Measurements from ENCODE around the gene CKAP2L. TPM values are rescaled to one million over a fixed set of nuclear protein-coding genes. Genes with fewer than 3 reads are reported as not detected.
A peak's percentile ranks its signal among the peaks of the same experiment; 100 is the strongest.

CKAP2L gene
- total and polyA plus RNA-seq, 10 of the 15 experiments (the other 5 are each of a cell fraction or from before 2014, with no cell fraction given), result 10.5 to 37.4 (median 20.2) TPM

- POLR2A ChIA-PET, result interaction anchor here (1.1 to 3.1 kb wide), 7 partner anchors 9 to 72 kb away, joined by 3 to 15 read pairs (median 4); partner anchors contain the start of gene IL1B
- DNase-seq (ENCODE audit: low read depth, low spot score) (no peak), ATAC-seq (no peak), FAIRE-seq (no peak)
- CTCF ChIA-PET, result interaction anchor here (0.9 to 2.2 kb wide), 7 partner anchors 8 to 128 kb away, joined by 3 to 13 read pairs (median 7); no protein-coding TSS in a partner anchor
- Histone ChIP-seq H3K27ac (ENCODE audit: control insufficient read depth, insufficient read depth) (no peak overlapping the region), H3K4me2 (ENCODE audit: control insufficient read depth, insufficient read depth) (no peak overlapping the region), H2AFZ (ENCODE audit: control insufficient read depth, low read depth, low read length) (no peak overlapping the region), H3K9ac (ENCODE audit: control insufficient read depth, insufficient read depth, low read length) (no peak overlapping the region), H3K4me3 (no peak overlapping the region), H3K36me3 (ENCODE audit: control insufficient read depth in 2 of 2, insufficient read depth in 2 of 2, low read length in 1 of 2) (no peaks in the 10 kb centered on the region), H3K27me3 (replicated peaks in 1 of 2; ENCODE audit: control insufficient read depth in 2 of 2, insufficient read depth in 2 of 2, low read length in 1 of 2) (no peaks in the 10 kb centered on the region), H3K9me3 (replicated peaks; ENCODE audit: control insufficient read depth, insufficient read depth, low read length) (no peaks in the 10 kb centered on the region; the same call in 2 of the 3 replicates), H3K79me2 (ENCODE audit: control insufficient read depth, insufficient read depth, low read length) (no peaks in the 10 kb centered on the region), H4K20me1 (ENCODE audit: control insufficient read depth, insufficient read depth) (no peaks in the 10 kb centered on the region), H3K4me1 (ENCODE audit: control insufficient read depth, insufficient read depth, low read length) (peaks cover 15% of the 10 kb centered on the region)
- RAD21 ChIA-PET (ENCODE audit: unreplicated experiment), result interaction anchor here (0.9 to 3.3 kb wide), 12 partner anchors 9 to 129 kb away, joined by 3 to 26 read pairs (median 6); partner anchors contain the start of genes CKAP2L and IL1A
- SMC1A ChIA-PET (ENCODE audit: uncharacterized antibody, unreplicated experiment), result interaction anchor here (1.0 to 5.0 kb wide), 18 partner anchors 8 to 107 kb away, joined by 3 to 30 read pairs (median 8); partner anchors contain the start of gene IL1B
- in situ Hi-C loops (cut with MboI), result no loop called here
- intact Hi-C loops (cut with micrococcal nuclease; ENCODE audit: unreplicated experiment), result loop anchor here (2.0 kb wide), 2 partner anchors 57 to 67 kb away; no protein-coding TSS in a partner anchor
- WGBS (ENCODE audit: insufficient coverage, insufficient replicate concordance, low lambda C conversion rate, missing lambda C conversion rate), result 93% methylated on average over 10 of the region's 10 CpGs
- TF ChIP-seq SMAD5 (IDR thresholded peaks at IDR 0.05; ENCODE audit: low read depth), result no peak
- no peak for TF ChIP-seq E2F4 (IDR thresholded peaks at IDR 0.05; ENCODE audit: low read depth, low read length)
- TF ChIP-seq SIN3A (IDR thresholded peaks at IDR 0.05; ENCODE audit: low read depth, low read length), result no peak
- TF ChIP-seq NBN (IDR thresholded peaks at IDR 0.05), result no peak
- no peak for TF ChIP-seq IRF3 (IDR thresholded peaks at IDR 0.05)
- no peak for TF ChIP-seq CREM (IDR thresholded peaks at IDR 0.05; ENCODE audit: low read depth)
- TF ChIP-seq TCF3 (IDR thresholded peaks at IDR 0.05; ENCODE audit: borderline replicate concordance, insufficient read depth, low read depth, low read length), result no peak
- no peak for TF ChIP-seq MTA2 (IDR thresholded peaks at IDR 0.05; ENCODE audit: low read depth)
- TF ChIP-seq POLR2A (IDR thresholded peaks at IDR 0.05; ENCODE audit: low read depth, low read length), result no peak
- TF ChIP-seq CBX3 (IDR thresholded peaks at IDR 0.05; ENCODE audit: borderline replicate concordance, low read depth), result no peak
- TF ChIP-seq MEF2A (IDR thresholded peaks at IDR 0.05; ENCODE audit: insufficient read depth, low read depth, low read length), result no peak
- TF ChIP-seq NRF1 (conservative IDR thresholded peaks at IDR 0.05; ENCODE audit: low read depth, low read length), result no peak
- TF ChIP-seq MTA3 (IDR thresholded peaks at IDR 0.05; ENCODE audit: borderline replicate concordance, low read length), result no peak
- TSS peak; percentile 79 for BruUV-seq (replicated peaks)
Measured at GRCh38 chr2:112813280-112813966, 49.0 kb upstream of the CKAP2L start.
